T-helper 1 cell treated with Interleukin-12 subunit alpha and Interleukin-12 subunit beta and Interleukin-4 antibody, amounts not matched to agents 30 μg/mL and 1 μg/mL, for 36 hours (primary cell): Measurements from ENCODE around the gene CUBN.

ENCODE experiments used
- H3K27ac Mint-ChIP-seq: one replicate; pipeline ENCODE4 v1.8.0; 2021; ENCODE audit warnings: mild to moderate bottlenecking, mixed read lengths
- H3K27me3 Mint-ChIP-seq: one replicate; pipeline ENCODE4 v1.8.0; 2021; ENCODE audit warnings: low read depth, mixed read lengths
- H3K36me3 Mint-ChIP-seq: one replicate; pipeline ENCODE4 v1.8.0; 2021; ENCODE audit warnings: low read depth, mixed read lengths
- H3K4me1 Mint-ChIP-seq: one replicate; pipeline ENCODE4 v1.8.0; 2021; ENCODE audit warnings: low read depth, mixed read lengths
- H3K4me3 Mint-ChIP-seq: one replicate; pipeline ENCODE4 v1.8.0; 2021; ENCODE audit warnings: mild to moderate bottlenecking, moderate library complexity, mixed read lengths
- H3K9me3 Mint-ChIP-seq: one replicate; pipeline ENCODE4 v1.8.0; 2021; ENCODE audit warnings: mixed read lengths

Gene CUBN

DNA sequence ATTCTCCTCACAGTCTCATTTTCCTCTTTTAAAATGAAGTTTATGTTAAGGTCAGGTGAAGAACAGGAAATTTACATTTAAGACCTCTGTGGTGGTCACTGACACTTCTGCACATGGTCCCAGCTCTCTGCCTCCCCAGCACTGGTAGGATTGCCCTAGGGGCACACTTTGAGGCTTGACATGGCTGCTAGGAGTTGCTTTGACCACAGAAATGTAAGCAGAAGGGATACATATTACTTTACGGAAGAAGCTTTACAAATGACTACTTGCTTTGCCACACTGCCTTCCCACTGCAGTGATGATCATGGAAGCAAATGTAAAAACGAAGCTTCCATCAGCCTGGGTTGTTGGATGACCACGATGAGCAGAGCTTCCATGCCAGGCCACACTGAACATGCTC lies 259.3 kb downstream of the CUBN start:
- Mint-ChIP-seq H3K27me3 (peaks cover 26% of the 10 kb centered on the region), H3K4me1 (no peaks in the 10 kb centered on the region), H3K27ac (no peak overlapping the region), H3K36me3 (no peaks in the 10 kb centered on the region), H3K9me3 (no peaks in the 10 kb centered on the region), H3K4me3 (no peak overlapping the region)

DNA sequence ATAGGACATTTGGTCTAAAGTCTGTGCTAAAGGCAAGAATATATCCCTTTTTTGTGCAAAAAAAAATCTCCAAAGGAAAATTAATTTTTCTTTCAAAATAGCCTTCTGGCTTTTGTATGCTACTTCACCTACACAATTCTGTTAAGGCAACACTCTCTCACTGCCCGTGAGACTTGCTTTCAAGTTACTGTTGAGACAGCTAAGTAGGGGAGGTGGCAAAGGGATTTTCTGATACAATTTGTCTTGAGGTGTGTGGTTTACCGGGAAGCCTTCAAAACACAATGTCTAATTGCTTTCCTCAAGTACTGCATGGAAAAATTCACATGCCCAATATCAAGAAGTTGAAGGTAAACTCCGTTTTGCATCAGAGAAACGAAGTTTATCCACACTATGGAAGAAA lies 261.6 kb downstream of the CUBN start:
- H3K36me3 Mint-ChIP-seq: no peaks in the 10 kb centered on the region
- H3K27ac Mint-ChIP-seq: no peak overlapping the region
- H3K27me3 Mint-ChIP-seq: peaks cover 31% of the 10 kb centered on the region
- no peaks in the 10 kb centered on the region for H3K4me1 Mint-ChIP-seq
- no peak overlapping the region for H3K4me3 Mint-ChIP-seq
- H3K9me3 Mint-ChIP-seq: no peaks in the 10 kb centered on the region

GRCh38 chr10:16867556-16867955 lies 262.1 kb downstream of the CUBN start:
- no peaks in the 10 kb centered on the region for H3K36me3 Mint-ChIP-seq
- no peak overlapping the region for H3K27ac Mint-ChIP-seq
- no peak overlapping the region for H3K4me3 Mint-ChIP-seq
- H3K4me1 Mint-ChIP-seq: no peaks in the 10 kb centered on the region
- H3K9me3 Mint-ChIP-seq: no peaks in the 10 kb centered on the region
- H3K27me3 Mint-ChIP-seq: peaks cover 34% of the 10 kb centered on the region

DNA sequence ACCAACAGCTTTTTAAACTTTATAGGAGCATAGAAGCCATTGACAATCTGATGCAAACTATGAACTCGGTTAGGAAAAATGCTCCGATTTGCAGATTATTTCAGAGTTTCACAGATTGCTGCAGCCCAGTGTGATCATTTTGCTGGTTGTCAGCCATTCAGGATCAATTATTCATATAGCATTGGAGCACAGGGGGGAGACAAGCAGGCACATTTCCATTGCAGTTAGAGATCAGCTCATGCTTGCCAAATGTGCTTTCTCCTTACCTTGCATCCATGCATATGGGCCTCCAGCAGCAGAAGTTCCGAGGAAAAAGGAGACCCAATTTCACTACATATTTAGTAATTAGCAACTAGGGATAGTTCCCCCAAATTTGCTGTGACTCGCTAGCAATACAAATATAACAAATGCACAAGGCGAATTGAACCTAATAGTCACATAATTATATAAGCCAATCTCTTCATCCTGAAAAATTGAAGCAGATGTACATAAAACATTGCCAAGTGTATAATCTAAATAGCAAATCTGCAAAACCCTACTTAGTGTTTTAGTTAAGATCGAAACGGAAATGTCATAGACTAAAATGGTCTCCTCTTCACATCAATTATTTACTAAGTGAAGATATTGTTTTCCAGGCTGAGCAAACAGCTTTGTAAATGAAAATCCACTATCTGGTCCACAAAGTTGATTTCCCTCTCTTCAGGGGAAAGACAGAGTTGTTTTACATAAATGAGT lies 262.9 kb downstream of the CUBN start:
- Mint-ChIP-seq H3K4me1 (no peaks in the 10 kb centered on the region), H3K27me3 (peaks cover 37% of the 10 kb centered on the region), H3K36me3 (no peaks in the 10 kb centered on the region), H3K9me3 (no peaks in the 10 kb centered on the region), H3K27ac (no peak overlapping the region), H3K4me3 (no peak overlapping the region)

DNA sequence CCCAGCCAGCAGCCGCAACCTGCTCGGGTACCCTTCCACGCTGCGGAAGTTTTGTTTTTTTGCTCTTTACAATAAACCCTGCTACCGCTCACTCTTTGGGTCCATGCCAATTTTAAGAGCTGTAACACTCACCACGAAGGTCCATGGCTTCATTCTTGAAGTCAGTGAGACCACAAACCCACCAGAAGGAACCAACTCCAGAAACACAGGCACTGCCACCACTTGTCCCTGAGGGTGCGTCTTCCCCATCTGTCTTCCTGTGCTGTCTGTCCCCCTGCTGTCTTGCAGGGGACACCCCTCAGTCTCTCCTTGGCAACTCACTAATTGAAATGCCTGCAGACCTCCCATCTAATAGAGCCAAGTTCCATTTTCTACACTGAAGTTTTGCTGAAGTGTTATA lies 263.8 kb downstream of the CUBN start:
- Mint-ChIP-seq H3K4me1 (no peaks in the 10 kb centered on the region), H3K27ac (no peak overlapping the region), H3K36me3 (no peaks in the 10 kb centered on the region), H3K9me3 (no peaks in the 10 kb centered on the region), H3K4me3 (no peak overlapping the region), H3K27me3 (peaks cover 40% of the 10 kb centered on the region)

DNA sequence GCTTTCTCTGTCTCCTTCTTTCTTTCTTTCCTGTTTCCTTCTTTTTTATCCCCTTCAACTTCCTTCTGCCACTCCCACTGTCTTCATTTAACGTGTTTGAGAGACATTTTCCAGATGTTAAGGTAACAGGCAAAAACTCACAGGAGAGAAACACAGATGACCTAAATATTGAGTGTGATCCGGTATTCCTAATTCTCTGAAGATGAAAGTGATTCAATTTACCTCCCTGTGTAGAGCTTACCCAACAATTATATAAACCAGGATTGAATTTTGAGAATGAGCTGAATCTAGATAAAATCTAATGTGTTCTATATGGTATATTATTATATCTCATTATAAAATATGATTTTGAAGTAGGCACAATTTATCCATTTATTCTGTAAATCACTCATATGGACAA lies 265.8 kb downstream of the CUBN start:
- H3K4me3 Mint-ChIP-seq: no peak overlapping the region
- peaks cover 32% of the 10 kb centered on the region for H3K27me3 Mint-ChIP-seq
- H3K27ac Mint-ChIP-seq: no peak overlapping the region
- no peaks in the 10 kb centered on the region for H3K36me3 Mint-ChIP-seq
- no peaks in the 10 kb centered on the region for H3K4me1 Mint-ChIP-seq
- H3K9me3 Mint-ChIP-seq: no peaks in the 10 kb centered on the region

DNA sequence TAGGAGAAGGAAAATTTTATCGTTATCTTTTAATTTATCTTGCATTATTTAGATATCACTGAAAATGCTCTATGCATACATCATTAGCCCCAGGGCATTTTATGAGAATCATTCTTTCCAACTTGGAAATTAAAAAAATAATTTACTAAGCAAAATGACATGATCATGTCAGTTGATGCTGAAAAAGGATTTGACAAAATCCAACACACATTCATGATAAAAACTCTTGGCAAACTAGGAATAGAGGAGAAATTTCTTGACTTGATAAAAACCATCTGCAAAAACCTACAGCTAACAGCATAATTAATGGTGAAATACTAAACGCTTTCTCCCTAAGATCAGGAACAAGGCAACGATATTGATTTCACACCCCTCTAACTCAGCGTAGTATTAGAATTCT lies 272.2 kb downstream of the CUBN start:
- peaks cover 14% of the 10 kb centered on the region for H3K27me3 Mint-ChIP-seq
- no peaks in the 10 kb centered on the region for H3K4me1 Mint-ChIP-seq
- H3K4me3 Mint-ChIP-seq: no peak overlapping the region
- no peaks in the 10 kb centered on the region for H3K36me3 Mint-ChIP-seq
- H3K27ac Mint-ChIP-seq: no peak overlapping the region
- H3K9me3 Mint-ChIP-seq: no peaks in the 10 kb centered on the region

- no peak overlapping the region for H3K27ac Mint-ChIP-seq
- H3K4me1 Mint-ChIP-seq: no peaks in the 10 kb centered on the region
- H3K36me3 Mint-ChIP-seq: no peaks in the 10 kb centered on the region
- H3K4me3 Mint-ChIP-seq: no peak overlapping the region
- H3K9me3 Mint-ChIP-seq: no peaks in the 10 kb centered on the region
- peaks cover 13% of the 10 kb centered on the region for H3K27me3 Mint-ChIP-seq
Observed at GRCh38 chr10:16856567-16856966, 273.0 kb downstream of the CUBN start.

- no peak overlapping the region for H3K4me3 Mint-ChIP-seq
- H3K4me1 Mint-ChIP-seq: no peaks in the 10 kb centered on the region
- H3K27me3 Mint-ChIP-seq: peaks cover 16% of the 10 kb centered on the region
- no peak overlapping the region for H3K27ac Mint-ChIP-seq
- no peaks in the 10 kb centered on the region for H3K36me3 Mint-ChIP-seq
- no peaks in the 10 kb centered on the region for H3K9me3 Mint-ChIP-seq
Observed at GRCh38 chr10:16856092-16856491, 273.5 kb downstream of the CUBN start.

GRCh38 chr10:16854623-16855022 lies 275.0 kb downstream of the CUBN start:
- Mint-ChIP-seq H3K4me1 (no peaks in the 10 kb centered on the region), H3K27ac (no peak overlapping the region), H3K4me3 (no peak overlapping the region), H3K36me3 (no peaks in the 10 kb centered on the region), H3K27me3 (peaks cover 18% of the 10 kb centered on the region), H3K9me3 (no peaks in the 10 kb centered on the region)

- Mint-ChIP-seq H3K9me3 (no peaks in the 10 kb centered on the region), H3K4me1 (no peaks in the 10 kb centered on the region), H3K27ac (no peak overlapping the region), H3K4me3 (no peak overlapping the region), H3K36me3 (no peaks in the 10 kb centered on the region), H3K27me3 (peaks cover 25% of the 10 kb centered on the region)
Observed at GRCh38 chr10:16853809-16854208, 275.8 kb downstream of the CUBN start.

DNA sequence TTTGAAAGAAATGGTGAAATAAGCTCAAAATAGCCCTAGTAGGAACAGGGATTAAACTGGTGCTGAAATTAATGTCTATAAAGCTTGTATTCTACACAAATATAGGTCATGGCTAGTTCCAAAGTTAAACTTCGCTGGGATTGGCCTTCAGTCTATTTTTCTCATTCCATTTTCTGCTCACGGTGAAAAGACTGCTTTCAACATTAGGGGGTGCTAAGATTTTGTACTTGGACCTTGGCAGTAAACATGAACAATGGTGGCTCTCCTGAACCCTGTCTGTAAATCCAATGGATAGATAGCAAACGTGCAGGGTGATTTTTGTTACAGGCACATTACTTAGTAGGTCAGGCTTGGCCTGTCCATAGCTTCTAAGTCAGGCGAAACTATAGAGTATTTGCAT lies 276.4 kb downstream of the CUBN start:
- H3K27me3 Mint-ChIP-seq: peaks cover 25% of the 10 kb centered on the region
- H3K27ac Mint-ChIP-seq: no peak overlapping the region
- no peak overlapping the region for H3K4me3 Mint-ChIP-seq
- no peaks in the 10 kb centered on the region for H3K9me3 Mint-ChIP-seq
- H3K36me3 Mint-ChIP-seq: no peaks in the 10 kb centered on the region
- H3K4me1 Mint-ChIP-seq: no peaks in the 10 kb centered on the region

- Mint-ChIP-seq H3K36me3 (no peaks in the 10 kb centered on the region), H3K9me3 (no peaks in the 10 kb centered on the region), H3K4me1 (no peaks in the 10 kb centered on the region), H3K4me3 (no peak overlapping the region), H3K27me3 (peaks cover 25% of the 10 kb centered on the region), H3K27ac (no peak overlapping the region)
Observed at GRCh38 chr10:16852624-16853023, 277.0 kb downstream of the CUBN start.

DNA sequence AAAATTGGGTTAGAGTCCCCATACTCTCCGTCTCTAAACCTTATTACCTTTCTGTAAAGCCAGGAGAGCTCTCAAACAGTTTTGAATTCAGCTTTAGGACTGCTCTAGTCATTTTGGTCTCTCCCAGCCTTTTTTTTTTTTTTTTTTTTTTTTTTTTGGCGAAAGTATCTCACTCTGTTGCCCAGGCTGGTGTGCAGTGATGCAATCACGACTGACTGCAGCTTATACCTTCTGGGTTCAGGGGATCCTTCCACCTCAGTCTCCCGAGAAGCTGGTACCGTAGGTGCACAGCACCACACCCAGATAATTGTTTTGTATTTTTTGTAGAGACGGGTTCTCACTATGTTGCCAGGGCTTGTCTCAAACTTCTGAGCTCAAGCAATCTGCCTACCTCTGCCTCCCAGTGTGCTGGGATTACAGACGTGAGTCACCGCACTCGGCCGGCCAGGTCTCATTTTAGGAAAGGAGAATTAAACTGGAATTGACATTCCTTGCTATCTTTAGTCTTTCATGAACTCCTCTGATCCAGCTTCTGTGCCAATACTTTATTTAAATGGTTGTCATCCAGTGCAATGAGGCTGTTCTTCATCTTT lies 281.0 kb downstream of the CUBN start:
- Mint-ChIP-seq H3K9me3 (no peaks in the 10 kb centered on the region), H3K27me3 (peaks cover 25% of the 10 kb centered on the region), H3K4me3 (no peak overlapping the region), H3K4me1 (no peaks in the 10 kb centered on the region), H3K36me3 (no peaks in the 10 kb centered on the region), H3K27ac (no peak overlapping the region)

DNA sequence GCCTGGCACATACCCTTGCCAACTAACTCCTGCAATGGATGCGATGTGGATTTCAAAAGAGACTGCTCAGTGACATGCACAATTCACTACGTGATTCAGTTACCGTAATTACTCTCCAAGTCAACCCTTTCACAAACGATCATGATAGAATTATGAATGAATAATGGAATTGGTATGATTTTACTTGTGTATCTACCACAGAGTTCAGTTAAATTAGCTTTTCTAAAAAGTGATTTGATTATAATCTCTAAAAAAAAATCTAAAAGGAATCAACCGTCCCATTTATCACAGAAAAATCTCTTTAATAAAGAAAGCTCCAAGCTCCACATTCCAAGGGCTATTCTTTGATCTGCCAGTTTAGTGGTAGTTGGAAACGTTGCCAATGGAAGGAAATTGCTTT lies 282.0 kb downstream of the CUBN start:
- Mint-ChIP-seq H3K27me3 (peaks cover 20% of the 10 kb centered on the region), H3K27ac (no peak overlapping the region), H3K9me3 (no peaks in the 10 kb centered on the region), H3K36me3 (no peaks in the 10 kb centered on the region), H3K4me1 (peaks cover 2% of the 10 kb centered on the region), H3K4me3 (no peak overlapping the region)
